ENCODE data around the gene IGLL5.

IGLL5 gene

GRCh38 chr22:22939588-22940368 lies 52.2 kb downstream of the IGLL5 start:
- peak; percentile 8 for DNase-seq

GRCh38 chr22:22940961-22941605 lies 53.5 kb downstream of the IGLL5 start:
- no peak for DNase-seq

- DNase-seq, result no peak
These were observed 54.4 kb downstream of the IGLL5 start for GRCh38 chr22:22941831-22942510.

- DNase-seq, result peak; percentile 58
These were observed 55.1 kb downstream of the IGLL5 start for GRCh38 chr22:22942511-22943329.

GRCh38 chr22:22943521-22944267 lies 56.1 kb downstream of the IGLL5 start:
- DNase-seq, result no peak

GRCh38 chr22:22944268-22944985 lies 56.8 kb downstream of the IGLL5 start:
- DNase-seq, result no peak

- DNase-seq, result no peak
These were observed 57.6 kb downstream of the IGLL5 start for GRCh38 chr22:22945195-22945594.
